ENCODE results near the gene ZNF592. TPM values are rescaled to one million over a fixed set of nuclear protein-coding genes. Genes with fewer than 3 reads are reported as not detected.
A peak's percentile ranks its signal among the peaks of the same experiment; 100 is the strongest.

Gene ZNF592
- total RNA-seq, 4 donors from 2014 or later, result 25.6 to 47.6 (median 40.9) TPM

GRCh38 chr15:84804005-84804900 lies 55.9 kb downstream of the ZNF592 start:
- H3K36me3 ChIP-seq, result peaks cover 0 to 52% (median 0%) of the 10 kb centered on the region in 3 donors
- H3K4me3 ChIP-seq, result no peak overlapping the region
- no peaks in the 10 kb centered on the region for H3K27me3 ChIP-seq
- no peaks in the 10 kb centered on the region for H3K4me1 ChIP-seq
- TF ChIP-seq POLR2A (IDR thresholded peaks at IDR 0.05) (no peak), CTCF (IDR thresholded peaks at IDR 0.05) (no peak)
- peak in 1 of 3 donors; percentile 34 for DNase-seq
- H3K9me3 ChIP-seq, result no peaks in the 10 kb centered on the region
- no peak overlapping the region for H3K27ac ChIP-seq

- H3K27ac ChIP-seq, result no peak overlapping the region
- no peaks in the 10 kb centered on the region for H3K27me3 ChIP-seq
- no peak for DNase-seq
- no peaks in the 10 kb centered on the region for H3K4me1 ChIP-seq
- no peak for TF ChIP-seq CTCF (IDR thresholded peaks at IDR 0.05)
- TF ChIP-seq POLR2A (IDR thresholded peaks at IDR 0.05), result no peak
- no peaks in the 10 kb centered on the region for H3K9me3 ChIP-seq
- H3K4me3 ChIP-seq, result no peak overlapping the region
- H3K36me3 ChIP-seq, result peaks cover 0 to 43% (median 0%) of the 10 kb centered on the region in 3 donors
Observed at GRCh38 chr15:84805221-84805620, 56.8 kb downstream of the ZNF592 start.

GRCh38 chr15:84807228-84807627 lies 58.8 kb downstream of the ZNF592 start:
- no peaks in the 10 kb centered on the region for H3K4me1 ChIP-seq
- no peak overlapping the region for H3K27ac ChIP-seq
- no peak for TF ChIP-seq CTCF (IDR thresholded peaks at IDR 0.05)
- no peaks in the 10 kb centered on the region for H3K9me3 ChIP-seq
- DNase-seq, result no peak
- no peaks in the 10 kb centered on the region for H3K27me3 ChIP-seq
- H3K36me3 ChIP-seq, result peaks cover 0 to 23% (median 0%) of the 10 kb centered on the region in 3 donors
- no peak overlapping the region for H3K4me3 ChIP-seq

- no peak for DNase-seq
- no peaks in the 10 kb centered on the region for H3K4me1 ChIP-seq
- no peak overlapping the region for H3K4me3 ChIP-seq
- no peaks in the 10 kb centered on the region for H3K36me3 ChIP-seq
- H3K9me3 ChIP-seq, result no peaks in the 10 kb centered on the region
- H3K27ac ChIP-seq, result no peak overlapping the region
- no peak for TF ChIP-seq POLR2A (IDR thresholded peaks at IDR 0.05)
- no peak for TF ChIP-seq CTCF (IDR thresholded peaks at IDR 0.05)
- H3K27me3 ChIP-seq, result no peaks in the 10 kb centered on the region
Observed at GRCh38 chr15:84810073-84810840, 61.9 kb downstream of the ZNF592 start.

- Histone ChIP-seq H3K4me1 (no peaks in the 10 kb centered on the region), H3K36me3 (no peaks in the 10 kb centered on the region), H3K9me3 (no peaks in the 10 kb centered on the region), H3K4me3 (no peak overlapping the region), H3K27ac (no peak overlapping the region), H3K27me3 (no peaks in the 10 kb centered on the region)
- TF ChIP-seq POLR2A (IDR thresholded peaks at IDR 0.05) (no peak), CTCF (IDR thresholded peaks at IDR 0.05) (no peak)
- DNase-seq, result no peak
Observed at GRCh38 chr15:84811151-84811550, 62.8 kb downstream of the ZNF592 start.
